NCI-H2029 (cell line): Measurements from ENCODE around the gene HILPDA.
"Not testable (repeated sequence)": the region's sequence is repeated elsewhere in the genome, so short reads cannot be mapped to it uniquely, and the experiment has no call there.

Experiments
- DNase-seq: peaks from one replicate; lab custom pipeline; 2025; lab: John Stamatoyannopoulos, UW

Gene HILPDA

GRCh38 chr7:128431754-128432153, 23.9 kb upstream of the HILPDA start:
- no peak for DNase-seq

GRCh38 chr7:128434413-128435326, 21.0 kb upstream of the HILPDA start:
- no peak for DNase-seq

- no peak for DNase-seq
These were observed 20.4 kb upstream of the HILPDA start for GRCh38 chr7:128435327-128435686.

- DNase-seq, result no peak
These were observed 18.0 kb upstream of the HILPDA start for GRCh38 chr7:128437426-128438332.

GRCh38 chr7:128442356-128442755, 13.3 kb upstream of the HILPDA start:
- DNase-seq, result no peak

- no peak for DNase-seq
These were observed 11.7 kb upstream of the HILPDA start for GRCh38 chr7:128443831-128444600.

- no peak for DNase-seq
These were observed 9.4 kb upstream of the HILPDA start for GRCh38 chr7:128446306-128446705.

- DNase-seq, result no peak
These were observed 7.6 kb upstream of the HILPDA start for GRCh38 chr7:128447941-128448564.

- no peak for DNase-seq
These were observed 6.9 kb upstream of the HILPDA start for GRCh38 chr7:128448751-128449302.

GRCh38 chr7:128450409-128450808, 5.3 kb upstream of the HILPDA start:
- no peak for DNase-seq

- no peak for DNase-seq
These were observed 4.8 kb upstream of the HILPDA start for GRCh38 chr7:128450913-128451312.

- no peak for DNase-seq
These were observed 3.1 kb upstream of the HILPDA start for GRCh38 chr7:128452552-128452951.

GRCh38 chr7:128453836-128454804, 1.6 kb upstream of the HILPDA start:
- no peak for DNase-seq

- DNase-seq, result no peak
These were observed 703 bp upstream of the HILPDA start for GRCh38 chr7:128454808-128455542.

GRCh38 chr7:128456255-128456725, 612 bp downstream of the HILPDA start:
- no peak for DNase-seq

- DNase-seq, result not testable (repeated sequence)
These were observed 1.7 kb downstream of the HILPDA start for GRCh38 chr7:128457385-128457784.

GRCh38 chr7:128458956-128459355, 3.3 kb downstream of the HILPDA start:
- DNase-seq, result no peak

- peak; percentile 10 for DNase-seq
These were observed 3.8 kb downstream of the HILPDA start for GRCh38 chr7:128459394-128459878.

GRCh38 chr7:128462460-128462859, 6.8 kb downstream of the HILPDA start:
- no peak for DNase-seq
